ENCODE measurements around the gene SPOCD1. TPM values are rescaled to one million over a fixed set of nuclear protein-coding genes. Genes with fewer than 3 reads are reported as not detected.
A peak's percentile ranks its signal among the peaks of the same experiment; 100 is the strongest.

SPOCD1 gene
- total RNA-seq, 3 donors from 2014 or later: 0.15 to 11.1 (median 1.1) TPM

- Histone ChIP-seq H3K36me3 (no peaks in the 10 kb centered on the region), H3K4me3 (no peak overlapping the region), H3K27me3 (no peaks in the 10 kb centered on the region), H3K9me3 (no peaks in the 10 kb centered on the region), H3K4me1 (peaks cover 0 to 5% of the 10 kb centered on the region in 2 donors), H3K27ac (no peak overlapping the region)
- no peak for DNase-seq (ENCODE audit: low spot score in 2 of 2)
- no peak for TF ChIP-seq POLR2A (IDR thresholded peaks at IDR 0.05)
- TF ChIP-seq POLR2AphosphoS5 (IDR thresholded peaks at IDR 0.05): no peak
- TF ChIP-seq, protein P1, sequence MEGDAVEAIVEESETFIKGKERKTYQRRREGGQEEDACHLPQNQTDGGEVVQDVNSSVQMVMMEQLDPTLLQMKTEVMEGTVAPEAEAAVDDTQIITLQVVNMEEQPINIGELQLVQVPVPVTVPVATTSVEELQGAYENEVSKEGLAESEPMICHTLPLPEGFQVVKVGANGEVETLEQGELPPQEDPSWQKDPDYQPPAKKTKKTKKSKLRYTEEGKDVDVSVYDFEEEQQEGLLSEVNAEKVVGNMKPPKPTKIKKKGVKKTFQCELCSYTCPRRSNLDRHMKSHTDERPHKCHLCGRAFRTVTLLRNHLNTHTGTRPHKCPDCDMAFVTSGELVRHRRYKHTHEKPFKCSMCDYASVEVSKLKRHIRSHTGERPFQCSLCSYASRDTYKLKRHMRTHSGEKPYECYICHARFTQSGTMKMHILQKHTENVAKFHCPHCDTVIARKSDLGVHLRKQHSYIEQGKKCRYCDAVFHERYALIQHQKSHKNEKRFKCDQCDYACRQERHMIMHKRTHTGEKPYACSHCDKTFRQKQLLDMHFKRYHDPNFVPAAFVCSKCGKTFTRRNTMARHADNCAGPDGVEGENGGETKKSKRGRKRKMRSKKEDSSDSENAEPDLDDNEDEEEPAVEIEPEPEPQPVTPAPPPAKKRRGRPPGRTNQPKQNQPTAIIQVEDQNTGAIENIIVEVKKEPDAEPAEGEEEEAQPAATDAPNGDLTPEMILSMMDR (IDR thresholded peaks at IDR 0.05): no peak
- intact Hi-C loops (cut with DNase I; ENCODE audit: low total_unique reads): no loop called here
Observed at GRCh38 chr1:31790140-31790539, 25.7 kb downstream of the SPOCD1 start.

GRCh38 chr1:31789259-31790065 is 26.4 kb downstream of the SPOCD1 start:
- Histone ChIP-seq H3K9me3 (no peaks in the 10 kb centered on the region), H3K27ac (peak overlapping the region; percentile 88 to 97), H3K27me3 (no peaks in the 10 kb centered on the region), H3K36me3 (no peaks in the 10 kb centered on the region), H3K4me3 (peak overlapping the region; percentile 59 to 83 (median 63)), H3K4me1 (peaks cover 0 to 5% of the 10 kb centered on the region in 2 donors)
- TF ChIP-seq POLR2A (IDR thresholded peaks at IDR 0.05) (no peak), POLR2AphosphoS5 (IDR thresholded peaks at IDR 0.05) (peak in 1 of 3 donors; percentile 26)
- TF ChIP-seq, protein P1 (IDR thresholded peaks at IDR 0.05): peak; percentile 80 to 93 (median 89)
- intact Hi-C loops (cut with DNase I; ENCODE audit: low total_unique reads): no loop called here
- peak; percentile 94 to 95 for DNase-seq (ENCODE audit: low spot score in 2 of 2)

DNA sequence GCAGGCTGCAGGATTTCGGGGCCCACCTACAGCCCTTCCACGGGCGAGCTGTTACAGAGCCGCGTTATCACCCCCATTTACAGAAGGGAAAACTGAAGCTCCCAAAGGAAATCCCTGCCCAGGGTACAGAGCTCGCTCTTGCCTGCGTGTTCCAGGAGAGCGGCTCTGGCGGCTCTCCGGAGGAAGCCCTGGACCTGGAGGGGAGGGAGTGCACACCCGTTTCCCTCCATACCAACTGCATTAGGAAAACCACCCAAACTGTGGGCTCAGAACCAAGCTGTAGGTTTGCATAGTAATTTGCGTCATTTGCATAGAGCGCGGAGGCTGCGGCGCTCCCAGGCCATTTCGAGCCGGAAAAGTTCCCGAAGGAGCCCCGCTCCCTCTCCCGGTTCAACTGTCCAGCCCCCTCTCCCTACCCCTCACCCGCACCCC is 27.0 kb downstream of the SPOCD1 start:
- intact Hi-C loops (cut with DNase I; ENCODE audit: low total_unique reads): loop anchor here (1.0 kb wide), 1 partner anchor 27 kb away; no protein-coding TSS in a partner anchor
- Histone ChIP-seq H3K4me1 (peaks cover 0 to 5% of the 10 kb centered on the region in 2 donors), H3K4me3 (peak overlapping the region; percentile 59 to 83 (median 63)), H3K27ac (peak overlapping the region; percentile 88 to 97), H3K27me3 (no peaks in the 10 kb centered on the region), H3K36me3 (no peaks in the 10 kb centered on the region), H3K9me3 (no peaks in the 10 kb centered on the region)
- DNase-seq (ENCODE audit: low spot score in 2 of 2): peak in 1 of 2 donors; percentile 51
- TF ChIP-seq POLR2AphosphoS5 (IDR thresholded peaks at IDR 0.05) (no peak), POLR2A (IDR thresholded peaks at IDR 0.05) (no peak)
- TF ChIP-seq, protein P1 (IDR thresholded peaks at IDR 0.05): no peak

DNA sequence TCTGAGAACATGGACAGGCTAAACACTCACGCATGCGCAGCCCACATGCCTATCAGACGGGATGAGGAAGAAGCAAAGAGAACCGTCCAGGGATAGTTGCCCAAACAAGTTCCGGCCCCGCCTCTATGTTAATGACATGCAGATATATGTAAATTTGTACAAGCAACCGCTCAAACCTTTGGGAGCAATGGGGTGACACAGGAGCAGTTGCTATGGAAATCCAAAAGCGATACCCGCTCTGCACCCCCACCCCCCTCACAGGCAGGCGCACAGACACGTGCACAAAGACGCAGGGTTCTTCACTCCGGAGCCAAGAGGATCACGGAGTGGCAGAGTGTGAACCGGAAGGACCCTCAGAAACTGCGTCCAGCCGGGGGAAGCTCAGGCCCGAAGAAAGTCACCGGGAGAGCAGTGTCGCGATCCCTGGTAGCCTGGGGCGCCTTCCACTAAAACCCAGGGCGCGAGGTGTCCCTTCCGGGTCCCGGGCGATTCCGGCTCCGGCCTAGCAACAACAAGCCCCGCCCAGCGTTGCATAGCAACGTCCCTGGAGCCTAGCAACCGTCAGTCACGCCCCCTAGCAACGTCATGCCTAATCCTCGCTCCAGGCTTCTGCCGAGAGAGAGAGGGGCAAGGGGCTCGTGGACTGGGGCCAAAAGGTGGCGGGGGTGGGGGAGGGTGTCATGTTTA is 27.5 kb downstream of the SPOCD1 start:
- no peaks in the 10 kb centered on the region for H3K27me3 ChIP-seq
- peak overlapping the region; percentile 88 to 97 for H3K27ac ChIP-seq
- TF ChIP-seq, protein P1 (IDR thresholded peaks at IDR 0.05): no peak
- TF ChIP-seq POLR2AphosphoS5 (IDR thresholded peaks at IDR 0.05): peak; percentile 30 to 59 (median 40)
- TF ChIP-seq POLR2A (IDR thresholded peaks at IDR 0.05): peak; percentile 12
- peaks cover 0 to 5% of the 10 kb centered on the region in 2 donors for H3K4me1 ChIP-seq
- H3K9me3 ChIP-seq: no peaks in the 10 kb centered on the region
- H3K4me3 ChIP-seq: peak overlapping the region; percentile 59 to 83 (median 63)
- H3K36me3 ChIP-seq: no peaks in the 10 kb centered on the region
- DNase-seq (ENCODE audit: low spot score in 2 of 2): peak; percentile 87 to 95
- intact Hi-C loops (cut with DNase I; ENCODE audit: low total_unique reads): loop anchor here (1.0 kb wide), 1 partner anchor 26 kb away; no protein-coding TSS in a partner anchor
